Measurements from ENCODE around the gene TEX13A.

DNA sequence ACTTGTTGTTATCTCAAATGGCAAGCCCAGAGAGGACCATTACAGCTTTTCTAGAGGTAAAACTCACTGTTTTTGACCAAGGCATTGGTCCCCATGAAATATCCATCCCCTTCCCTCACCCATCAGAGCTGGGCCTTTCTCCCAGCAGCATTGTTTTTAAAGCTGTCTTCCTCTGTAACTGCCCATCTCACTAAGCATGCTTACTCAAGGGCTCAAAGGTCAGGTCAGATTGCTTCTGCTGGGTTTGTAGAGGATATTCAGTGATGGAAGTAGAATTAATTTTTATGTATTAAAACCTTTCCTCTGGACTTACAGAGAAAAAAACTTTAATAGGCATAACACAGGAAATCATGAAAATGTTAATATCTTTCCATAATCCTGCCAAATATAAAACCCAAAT, 11.1 kb downstream of the TEX13A start:
- TF ChIP-seq POLR2A (IDR thresholded peaks at IDR 0.05; ENCODE audit: low read depth, low read length) (no peak), TAF1 (IDR thresholded peaks at IDR 0.05; ENCODE audit: borderline replicate concordance, low read depth, low read length) (no peak), POLR2AphosphoS5 (IDR thresholded peaks at IDR 0.05; ENCODE audit: low read depth, low read length) (no peak)
